ENCODE results near the gene EPHB1. TPM values are rescaled to one million over a fixed set of nuclear protein-coding genes. Genes with fewer than 3 reads are reported as not detected.

EPHB1 gene
- polyA plus RNA-seq, 3 donors: 0.06 to 0.55 TPM; not detected in 1

DNA sequence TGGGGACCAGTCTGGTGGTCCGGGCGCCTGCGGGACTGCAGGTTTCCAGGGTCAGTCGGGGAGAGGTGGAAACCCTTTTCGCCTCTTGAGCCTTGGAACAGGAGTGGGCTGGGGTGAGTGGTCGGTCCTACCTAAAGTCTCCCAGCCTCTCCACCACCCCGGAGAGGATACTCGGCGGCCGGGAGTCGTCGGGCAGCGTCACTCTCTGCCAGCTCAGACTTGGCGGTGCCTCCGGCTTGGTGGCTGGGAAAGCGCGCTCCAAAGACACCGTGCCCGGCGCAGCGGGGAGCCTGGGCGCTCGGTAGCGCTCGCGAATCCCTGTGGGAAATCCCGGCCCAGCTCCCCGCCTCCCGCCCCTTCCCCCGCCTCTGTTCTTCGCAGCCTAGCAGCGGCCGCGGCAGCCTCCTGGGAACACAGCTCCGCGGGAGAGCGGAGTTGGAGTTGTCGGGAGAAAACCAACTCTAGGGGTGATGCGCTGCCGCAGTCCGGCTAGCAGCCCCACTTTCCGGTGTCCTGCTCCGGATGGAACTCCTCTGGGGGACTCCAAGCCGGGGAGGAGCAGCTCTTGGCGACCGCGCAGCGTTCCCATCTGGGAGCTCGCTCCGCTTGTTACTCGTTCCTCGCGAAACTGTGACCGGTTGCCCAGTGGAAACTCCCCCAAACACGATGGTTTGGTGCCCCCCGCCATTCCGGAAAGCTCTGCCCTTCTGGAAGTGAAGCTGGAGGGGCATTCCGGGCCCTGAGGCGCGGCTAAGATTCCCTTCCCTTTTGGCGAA is 1.4 kb downstream of the EPHB1 start:
- peak overlapping the region in 1 of 2 donors; percentile 99 for H3K4me3 Mint-ChIP-seq
- Histone ChIP-seq H2AFZ (ENCODE audit: insufficient read depth, low read depth, low read length, poor library complexity, severe bottlenecking) (no peak overlapping the region), H3K4me1 (ENCODE audit: control insufficient read depth in 1 of 2, insufficient read depth in 2 of 2, low read length in 2 of 2) (peaks cover 10 to 22% of the 10 kb centered on the region in 2 donors), H3K27me3 (ENCODE audit: control insufficient read depth in 2 of 2, insufficient read depth in 2 of 2, low read length in 2 of 2) (peaks cover 23 to 58% of the 10 kb centered on the region in 2 donors), H3K9me3 (replicated peaks in 1 of 2; ENCODE audit: control insufficient read depth in 1 of 2, insufficient read depth in 1 of 2, low read length in 2 of 2) (peaks cover 0 to 7% of the 10 kb centered on the region in 2 donors), H3K9ac (ENCODE audit: insufficient read depth, low read length, poor library complexity, severe bottlenecking) (no peak overlapping the region), H3K36me3 (replicated peaks in 1 of 2; ENCODE audit: control insufficient read depth in 1 of 2, insufficient read depth in 2 of 2, low read length in 2 of 2) (no peaks in the 10 kb centered on the region), H3K79me2 (ENCODE audit: insufficient read depth, low read length) (no peaks in the 10 kb centered on the region), H3K4me3 (replicated peaks in 1 of 3; ENCODE audit: low read depth in 2 of 3, low read length in 3 of 3) (peak overlapping the region in 1 of 3 experiments; percentile 84), H3K4me2 (replicated peaks; ENCODE audit: extremely low read depth, low read length, poor library complexity, severe bottlenecking) (peak overlapping the region; percentile 89), H4K20me1 (ENCODE audit: insufficient read depth, low read length) (no peaks in the 10 kb centered on the region), H3K27ac (ENCODE audit: low read depth in 1 of 2, low read length in 2 of 2) (no peak overlapping the region)
- peaks cover 0 to 3% of the 10 kb centered on the region in 2 donors for H3K36me3 Mint-ChIP-seq
- TF ChIP-seq, protein P1, sequence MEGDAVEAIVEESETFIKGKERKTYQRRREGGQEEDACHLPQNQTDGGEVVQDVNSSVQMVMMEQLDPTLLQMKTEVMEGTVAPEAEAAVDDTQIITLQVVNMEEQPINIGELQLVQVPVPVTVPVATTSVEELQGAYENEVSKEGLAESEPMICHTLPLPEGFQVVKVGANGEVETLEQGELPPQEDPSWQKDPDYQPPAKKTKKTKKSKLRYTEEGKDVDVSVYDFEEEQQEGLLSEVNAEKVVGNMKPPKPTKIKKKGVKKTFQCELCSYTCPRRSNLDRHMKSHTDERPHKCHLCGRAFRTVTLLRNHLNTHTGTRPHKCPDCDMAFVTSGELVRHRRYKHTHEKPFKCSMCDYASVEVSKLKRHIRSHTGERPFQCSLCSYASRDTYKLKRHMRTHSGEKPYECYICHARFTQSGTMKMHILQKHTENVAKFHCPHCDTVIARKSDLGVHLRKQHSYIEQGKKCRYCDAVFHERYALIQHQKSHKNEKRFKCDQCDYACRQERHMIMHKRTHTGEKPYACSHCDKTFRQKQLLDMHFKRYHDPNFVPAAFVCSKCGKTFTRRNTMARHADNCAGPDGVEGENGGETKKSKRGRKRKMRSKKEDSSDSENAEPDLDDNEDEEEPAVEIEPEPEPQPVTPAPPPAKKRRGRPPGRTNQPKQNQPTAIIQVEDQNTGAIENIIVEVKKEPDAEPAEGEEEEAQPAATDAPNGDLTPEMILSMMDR (IDR thresholded peaks at IDR 0.05): no peak
- no peak overlapping the region for H3K27ac Mint-ChIP-seq
- intact Hi-C loops (cut with micrococcal nuclease): loop anchor here (5.0 to 10.0 kb wide), 3 partner anchors 708 to 1101 kb away; no protein-coding TSS in a partner anchor
- peaks cover 43 to 64% (median 52%) of the 10 kb centered on the region in 3 donors for H3K27me3 Mint-ChIP-seq (ENCODE audit: low read depth in 3 of 3)
- under 1% methylated on average over 52 of the region's 61 CpGs for WGBS (ENCODE audit: insufficient coverage)
- no peak for DNase-seq
- peaks cover 20% of the 10 kb centered on the region for H3K4me1 Mint-ChIP-seq
- peaks cover 0 to 9% (median 2%) of the 10 kb centered on the region in 7 donors for H3K9me3 Mint-ChIP-seq

- peaks cover 0 to 3% of the 10 kb centered on the region in 2 donors for H3K36me3 Mint-ChIP-seq
- H3K27ac Mint-ChIP-seq: no peak overlapping the region
- H3K4me1 Mint-ChIP-seq: peaks cover 20% of the 10 kb centered on the region
- intact Hi-C loops (cut with micrococcal nuclease): loop anchor here (5.0 to 10.0 kb wide), 3 partner anchors 708 to 1100 kb away; no protein-coding TSS in a partner anchor
- H3K27me3 ChIP-seq (ENCODE audit: control insufficient read depth in 2 of 2, insufficient read depth in 2 of 2, low read length in 2 of 2): peaks cover 23 to 58% of the 10 kb centered on the region in 2 donors
- peaks cover 44 to 64% (median 52%) of the 10 kb centered on the region in 3 donors for H3K27me3 Mint-ChIP-seq (ENCODE audit: low read depth in 3 of 3)
- peak overlapping the region in 1 of 2 donors; percentile 84 for H3K4me3 Mint-ChIP-seq
- no peaks in the 10 kb centered on the region for H3K79me2 ChIP-seq (ENCODE audit: insufficient read depth, low read length)
- peaks cover 0 to 7% of the 10 kb centered on the region in 2 donors for H3K9me3 ChIP-seq (replicated peaks in 1 of 2; ENCODE audit: control insufficient read depth in 1 of 2, insufficient read depth in 1 of 2, low read length in 2 of 2)
- WGBS (ENCODE audit: insufficient coverage): 7% methylated on average over 33 of the region's 33 CpGs
- H3K4me3 ChIP-seq (replicated peaks in 1 of 3; ENCODE audit: low read depth in 2 of 3, low read length in 3 of 3): no peak overlapping the region
- no peak overlapping the region for H3K27ac ChIP-seq (ENCODE audit: low read depth in 1 of 2, low read length in 2 of 2)
- DNase-seq: no peak
- H2AFZ ChIP-seq (ENCODE audit: insufficient read depth, low read depth, low read length, poor library complexity, severe bottlenecking): no peak overlapping the region
- H3K4me1 ChIP-seq (ENCODE audit: control insufficient read depth in 1 of 2, insufficient read depth in 2 of 2, low read length in 2 of 2): peaks cover 10 to 22% of the 10 kb centered on the region in 2 donors
- no peaks in the 10 kb centered on the region for H4K20me1 ChIP-seq (ENCODE audit: insufficient read depth, low read length)
- peaks cover 0 to 9% (median 2%) of the 10 kb centered on the region in 7 donors for H3K9me3 Mint-ChIP-seq
- TF ChIP-seq, protein P1 (IDR thresholded peaks at IDR 0.05): no peak
- no peak overlapping the region for H3K9ac ChIP-seq (ENCODE audit: insufficient read depth, low read length, poor library complexity, severe bottlenecking)
- H3K4me2 ChIP-seq (replicated peaks; ENCODE audit: extremely low read depth, low read length, poor library complexity, severe bottlenecking): no peak overlapping the region
- no peaks in the 10 kb centered on the region for H3K36me3 ChIP-seq (replicated peaks in 1 of 2; ENCODE audit: control insufficient read depth in 1 of 2, insufficient read depth in 2 of 2, low read length in 2 of 2)
Measured at GRCh38 chr3:134797057-134797740, 2.1 kb downstream of the EPHB1 start.
